GM12874 (cell line): Measurements from ENCODE around the gene POU3F1.

Experiments used
- CTCF ChIP-seq: IDR thresholded peaks from 2 replicates; pipeline ENCODE4 v1.5.1; 2011; ENCODE audit warnings: low read depth, mild to moderate bottlenecking, control low read depth, low read length, moderate library complexity; ENCODE audit not compliant: insufficient read depth

The POU3F1 gene

GRCh38 chr1:38073534-38074301 is 27.1 kb upstream of the POU3F1 start:
- no peak for TF ChIP-seq CTCF

GRCh38 chr1:38072858-38073257 is 26.3 kb upstream of the POU3F1 start:
- TF ChIP-seq CTCF: no peak

DNA sequence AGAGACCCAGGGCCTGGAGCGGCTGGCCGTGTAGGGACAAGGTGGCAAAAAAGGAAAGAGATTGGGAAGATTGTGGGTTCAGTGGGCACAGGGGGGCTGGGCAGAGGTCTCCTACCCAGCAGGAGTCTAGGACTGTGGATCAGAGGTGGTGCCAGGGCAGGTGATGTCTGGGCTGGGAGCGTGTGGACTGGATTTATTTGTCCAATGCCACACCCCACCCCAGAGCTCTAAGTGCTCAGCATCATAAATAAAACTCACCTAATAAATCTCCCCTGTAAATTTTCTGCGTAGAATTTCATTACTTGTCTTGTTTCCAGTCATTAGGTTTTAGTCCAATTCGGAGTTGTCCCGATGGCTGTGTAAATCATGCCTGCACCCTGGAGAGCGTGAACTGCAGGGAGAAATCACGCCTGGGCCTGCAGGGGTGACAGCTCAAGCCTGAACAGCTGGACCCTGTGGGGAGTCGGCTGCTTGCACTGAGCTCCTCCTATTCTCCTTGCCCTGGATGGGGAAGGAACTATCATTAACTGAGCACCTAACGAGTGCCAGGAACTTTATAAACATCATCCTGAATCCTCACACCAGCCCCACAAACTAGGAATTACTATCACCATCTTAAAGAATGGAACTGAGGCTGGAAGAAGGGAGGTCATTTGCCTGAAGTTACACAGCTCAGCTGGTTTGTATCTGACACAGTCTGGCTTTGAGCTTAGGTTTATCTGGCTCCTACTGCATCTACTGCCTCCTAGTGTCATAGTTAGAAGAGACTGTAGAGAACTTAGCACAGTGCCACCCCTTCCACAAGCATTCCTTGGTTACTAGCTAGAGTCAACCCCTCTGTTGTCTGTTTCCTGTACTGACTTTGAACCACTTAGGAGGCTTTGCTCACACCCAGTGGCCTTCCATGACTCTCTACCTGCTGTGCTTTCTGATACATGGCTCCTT is 25.0 kb upstream of the POU3F1 start:
- peak; percentile 63 for TF ChIP-seq CTCF

GRCh38 chr1:38068980-38069340 is 22.4 kb upstream of the POU3F1 start:
- TF ChIP-seq CTCF: no peak

GRCh38 chr1:38068220-38068979 is 21.8 kb upstream of the POU3F1 start:
- no peak for TF ChIP-seq CTCF

- no peak for TF ChIP-seq CTCF
Measured at GRCh38 chr1:38064197-38064903, 17.8 kb upstream of the POU3F1 start.

DNA sequence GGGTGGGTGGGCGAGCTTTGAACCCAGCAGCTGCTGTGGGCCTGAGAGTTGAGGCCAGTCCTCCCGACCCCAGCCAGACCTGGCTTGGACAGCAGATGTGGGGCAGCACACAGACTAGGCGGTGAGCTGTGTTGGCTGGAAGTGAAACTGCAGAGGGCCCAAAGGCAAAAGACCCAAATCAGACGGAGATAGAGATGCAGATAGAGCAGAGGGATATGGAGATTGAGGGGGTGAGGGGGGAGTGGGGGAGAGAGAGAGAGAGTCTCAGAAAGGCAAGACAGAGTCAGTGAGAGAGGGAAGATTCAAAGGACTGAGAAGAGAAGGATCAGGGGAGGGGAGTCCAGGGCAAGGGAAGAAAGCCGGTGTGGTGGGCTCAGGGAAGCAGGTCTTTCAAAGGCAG is 17.0 kb upstream of the POU3F1 start:
- TF ChIP-seq CTCF: no peak
